DOHH2 (cell line): ENCODE measurements around the gene ATXN2.

Source experiments
- H3F3A ChIP-seq: fragments of 200-600 bp; sonication (generic), shearing (Covaris generic); 2 replicates; pipeline ENCODE4 v1.6.0; 2016; ENCODE audit warnings: antibody characterized with exemption, mild to moderate bottlenecking; ENCODE audit not compliant: control insufficient read depth, insufficient read depth
- H3K27ac ChIP-seq: fragments of 200-600 bp; sonication (generic); 2 replicates; pipeline ENCODE4 v1.5.1; 2014; ENCODE audit warnings: low read depth, mild to moderate bottlenecking, low read length, moderate library complexity
- H3K27me3 ChIP-seq: fragments of 200-600 bp; sonication (generic); 2 replicates; pipeline ENCODE4 v1.6.1; 2014; ENCODE audit warnings: mild to moderate bottlenecking, low read length, mixed read lengths; ENCODE audit not compliant: control insufficient read depth
- H3K36me3 ChIP-seq: fragments of 200-600 bp; sonication (generic); 2 replicates; pipeline ENCODE4 v1.6.1; 2014; ENCODE audit warnings: mild to moderate bottlenecking, low read length, moderate library complexity, mixed read lengths; ENCODE audit not compliant: control insufficient read depth
- H3K4me1 ChIP-seq: fragments of 200-600 bp; sonication (generic); 2 replicates; pipeline ENCODE4 v1.6.1; 2014; ENCODE audit warnings: mild to moderate bottlenecking, low read length, mixed read lengths; ENCODE audit not compliant: control insufficient read depth
- H3K4me2 ChIP-seq: fragments of 200-600 bp; sonication (generic); 2 replicates; pipeline ENCODE4 v1.6.0; 2014; ENCODE audit warnings: mild to moderate bottlenecking, low read length, moderate library complexity
- H3K4me3 ChIP-seq: fragments of 200-600 bp; sonication (generic); 2 replicates; pipeline ENCODE4 v1.5.1; 2014; ENCODE audit warnings: mild to moderate bottlenecking, low read length, mixed read lengths
- H3K79me2 ChIP-seq: fragments of 200-600 bp; sonication (generic); 2 replicates; pipeline ENCODE4 v1.6.1; 2014; ENCODE audit warnings: mild to moderate bottlenecking, low read length, mixed read lengths; ENCODE audit not compliant: control insufficient read depth
- H3K9me2 ChIP-seq: fragments of 200-600 bp; sonication (generic); replicated peaks from 2 replicates; pipeline ENCODE4 v1.6.1; 2014; ENCODE audit warnings: mild to moderate bottlenecking, low read length, mixed read lengths; ENCODE audit not compliant: control insufficient read depth
- H3K9me3 ChIP-seq: fragments of 200-600 bp; sonication (generic); 2 replicates; pipeline ENCODE4 v1.6.1; 2014; ENCODE audit warnings: antibody characterized with exemption, low read length, mixed read lengths; ENCODE audit not compliant: control insufficient read depth, insufficient read depth
- H4K20me1 ChIP-seq: fragments of 200-600 bp; sonication (generic); 2 replicates; pipeline ENCODE4 v1.6.0; 2014; ENCODE audit warnings: low read depth, mild to moderate bottlenecking, antibody characterized with exemption, low read length, moderate library complexity; ENCODE audit not compliant: control insufficient read depth, insufficient read depth
- CTCF ChIP-seq: fragments of 200-600 bp; sonication (generic); IDR thresholded peaks from one replicate; pipeline ENCODE4 v1.5.1; 2014; ENCODE audit warnings: antibody characterized with exemption, mild to moderate bottlenecking, low read depth, low read length; ENCODE audit not compliant: poor library complexity, severe bottlenecking
- EZH2phosphoT487 ChIP-seq: fragments of 200-600 bp; sonication (generic); IDR thresholded peaks from 2 replicates; pipeline ENCODE4 v1.6.1; 2017; ENCODE audit warnings: borderline replicate concordance, mild to moderate bottlenecking, antibody characterized with exemption, low read length, moderate library complexity, mixed read lengths

Gene ATXN2

GRCh38 chr12:111506260-111506659 is 92.9 kb downstream of the ATXN2 start:
- Histone ChIP-seq H3K9me2 (no peaks in the 10 kb centered on the region), H3K4me1 (no peaks in the 10 kb centered on the region), H3K4me3 (no peak overlapping the region), H3K9me3 (no peaks in the 10 kb centered on the region), H3K27ac (no peak overlapping the region), H4K20me1 (no peaks in the 10 kb centered on the region), H3F3A (peaks cover 8% of the 10 kb centered on the region; the same call in 1 of the 2 replicates), H3K27me3 (no peaks in the 10 kb centered on the region), H3K36me3 (peaks cover 58% of the 10 kb centered on the region), H3K79me2 (no peaks in the 10 kb centered on the region), H3K4me2 (no peak overlapping the region)
- no peak for TF ChIP-seq EZH2phosphoT487
- no peak for TF ChIP-seq CTCF

GRCh38 chr12:111505601-111506036 is 93.5 kb downstream of the ATXN2 start:
- peaks cover 52% of the 10 kb centered on the region for H3K36me3 ChIP-seq
- no peaks in the 10 kb centered on the region for H3K9me2 ChIP-seq
- no peak overlapping the region for H3K27ac ChIP-seq
- no peaks in the 10 kb centered on the region for H3K9me3 ChIP-seq
- H3K4me3 ChIP-seq: no peak overlapping the region
- H4K20me1 ChIP-seq: no peaks in the 10 kb centered on the region
- peaks cover 8% of the 10 kb centered on the region; the same call in 1 of the 2 replicates for H3F3A ChIP-seq
- no peaks in the 10 kb centered on the region for H3K4me1 ChIP-seq
- H3K4me2 ChIP-seq: no peak overlapping the region
- H3K27me3 ChIP-seq: no peaks in the 10 kb centered on the region
- no peaks in the 10 kb centered on the region for H3K79me2 ChIP-seq
- no peak for TF ChIP-seq EZH2phosphoT487
- no peak for TF ChIP-seq CTCF

- no peak overlapping the region for H3K27ac ChIP-seq
- no peaks in the 10 kb centered on the region for H3K9me3 ChIP-seq
- no peak overlapping the region for H3K4me2 ChIP-seq
- H4K20me1 ChIP-seq: no peaks in the 10 kb centered on the region
- no peaks in the 10 kb centered on the region for H3K27me3 ChIP-seq
- peaks cover 42% of the 10 kb centered on the region for H3K36me3 ChIP-seq
- H3K4me3 ChIP-seq: no peak overlapping the region
- no peak for TF ChIP-seq CTCF
- no peak for TF ChIP-seq EZH2phosphoT487
- no peaks in the 10 kb centered on the region for H3K4me1 ChIP-seq
- H3K79me2 ChIP-seq: no peaks in the 10 kb centered on the region
- H3K9me2 ChIP-seq: no peaks in the 10 kb centered on the region
- no peaks in the 10 kb centered on the region for H3F3A ChIP-seq
Observed at GRCh38 chr12:111503116-111503515, 96.0 kb downstream of the ATXN2 start.
